ENCODE measurements around the gene C8A.

- TF ChIP-seq CTCF (IDR thresholded peaks at IDR 0.05) (no peak), POLR2A (IDR thresholded peaks at IDR 0.05) (no peak), POLR2AphosphoS5 (IDR thresholded peaks at IDR 0.05) (no peak), EP300 (IDR thresholded peaks at IDR 0.05) (no peak)
These were observed 112.8 kb downstream of the C8A start for GRCh38 chr1:56967355-56967754.
